AG10803 (cell line): ENCODE data around the gene GPR173.

ENCODE experiments used
- DNase-seq: peaks from one replicate; pipeline ENCODE4 v3.0.0; 2010; ENCODE audit warnings: low read depth
- H3K4me3 ChIP-seq: 2 replicates; pipeline ENCODE4 v1.5.1; 2011; ENCODE audit warnings: mild to moderate bottlenecking, low read length, control low read depth
- TF ChIP-seq, protein P1 (sequence below): conservative IDR thresholded peaks from 2 replicates; pipeline ENCODE4 v1.5.1; 2011; ENCODE audit warnings: mild to moderate bottlenecking, low read length, control low read depth, inconsistent platforms

GPR173 gene

DNA sequence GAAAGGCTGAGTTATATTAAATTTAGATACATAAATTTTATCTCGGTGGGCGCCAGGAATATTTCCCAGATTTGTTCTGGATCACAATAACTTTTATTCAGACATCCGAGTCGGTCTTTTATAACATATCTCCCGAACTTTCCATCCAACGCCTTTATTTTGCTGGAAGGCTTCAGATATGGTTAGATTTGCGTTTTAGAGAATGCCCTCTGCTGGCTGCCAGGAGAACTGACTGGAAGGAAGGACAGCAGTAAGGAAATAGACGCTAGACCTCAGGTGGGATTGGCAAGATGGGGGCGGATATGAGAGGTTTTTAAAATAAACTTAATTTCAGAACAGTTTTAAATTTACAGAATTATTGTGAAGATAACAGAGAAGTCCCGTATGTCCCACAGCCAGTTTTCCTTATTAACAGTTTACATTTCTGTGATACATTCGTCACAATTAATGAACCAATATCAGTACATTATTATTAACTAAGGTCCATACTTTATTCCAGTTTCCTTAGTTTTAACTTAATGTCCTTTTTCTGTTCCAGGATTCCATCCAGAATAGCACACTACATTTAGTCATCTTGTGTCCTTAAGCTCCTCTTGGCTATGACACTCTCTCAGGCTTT is 40.7 kb downstream of the GPR173 start:
- H3K4me3 ChIP-seq, result peak overlapping the region; percentile 51
- TF ChIP-seq, protein P1, sequence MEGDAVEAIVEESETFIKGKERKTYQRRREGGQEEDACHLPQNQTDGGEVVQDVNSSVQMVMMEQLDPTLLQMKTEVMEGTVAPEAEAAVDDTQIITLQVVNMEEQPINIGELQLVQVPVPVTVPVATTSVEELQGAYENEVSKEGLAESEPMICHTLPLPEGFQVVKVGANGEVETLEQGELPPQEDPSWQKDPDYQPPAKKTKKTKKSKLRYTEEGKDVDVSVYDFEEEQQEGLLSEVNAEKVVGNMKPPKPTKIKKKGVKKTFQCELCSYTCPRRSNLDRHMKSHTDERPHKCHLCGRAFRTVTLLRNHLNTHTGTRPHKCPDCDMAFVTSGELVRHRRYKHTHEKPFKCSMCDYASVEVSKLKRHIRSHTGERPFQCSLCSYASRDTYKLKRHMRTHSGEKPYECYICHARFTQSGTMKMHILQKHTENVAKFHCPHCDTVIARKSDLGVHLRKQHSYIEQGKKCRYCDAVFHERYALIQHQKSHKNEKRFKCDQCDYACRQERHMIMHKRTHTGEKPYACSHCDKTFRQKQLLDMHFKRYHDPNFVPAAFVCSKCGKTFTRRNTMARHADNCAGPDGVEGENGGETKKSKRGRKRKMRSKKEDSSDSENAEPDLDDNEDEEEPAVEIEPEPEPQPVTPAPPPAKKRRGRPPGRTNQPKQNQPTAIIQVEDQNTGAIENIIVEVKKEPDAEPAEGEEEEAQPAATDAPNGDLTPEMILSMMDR, result peak; percentile 84
- peak; percentile 63 for DNase-seq

DNA sequence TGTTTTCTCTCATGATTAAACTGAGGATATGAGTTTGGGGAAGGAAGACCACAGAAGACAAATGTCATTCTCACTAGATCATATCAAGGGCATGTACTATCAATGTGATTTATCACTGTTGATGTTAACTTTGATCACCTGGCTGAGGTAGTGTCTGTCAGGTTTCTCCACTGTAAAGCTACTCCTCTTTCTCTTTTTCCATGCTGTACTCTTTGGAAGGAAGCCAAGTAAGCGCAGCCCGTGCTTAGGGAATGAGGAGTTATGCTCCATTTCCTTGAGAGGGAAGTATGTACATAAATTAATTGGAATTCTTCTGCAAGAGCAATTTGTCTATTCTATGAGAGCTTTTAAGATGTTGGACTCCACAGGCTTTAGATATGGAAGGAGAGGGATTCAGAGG is 41.3 kb downstream of the GPR173 start:
- DNase-seq, result no peak
- TF ChIP-seq, protein P1, result no peak
- H3K4me3 ChIP-seq, result no peak overlapping the region

DNA sequence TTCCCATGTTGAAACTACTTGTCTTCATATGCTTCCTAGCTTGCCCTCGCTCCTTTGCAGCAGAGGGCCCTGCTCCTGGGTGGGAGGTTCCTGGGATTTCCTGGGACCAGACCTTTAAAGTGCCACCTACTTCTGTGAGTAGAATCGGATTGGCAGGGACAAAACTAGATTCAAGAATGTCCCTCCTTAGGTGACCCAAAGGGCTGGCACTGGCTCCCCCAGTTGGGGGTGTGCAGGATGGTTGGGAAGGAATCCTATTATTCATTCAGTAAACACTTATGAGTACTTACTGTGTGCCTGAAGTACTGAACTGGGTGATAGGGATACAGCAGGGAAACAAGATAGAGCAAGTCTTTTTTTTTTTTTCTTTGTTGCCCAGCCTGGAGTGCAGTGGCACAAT is 42.8 kb downstream of the GPR173 start:
- DNase-seq, result no peak
- TF ChIP-seq, protein P1, result no peak
- H3K4me3 ChIP-seq, result no peak overlapping the region

DNA sequence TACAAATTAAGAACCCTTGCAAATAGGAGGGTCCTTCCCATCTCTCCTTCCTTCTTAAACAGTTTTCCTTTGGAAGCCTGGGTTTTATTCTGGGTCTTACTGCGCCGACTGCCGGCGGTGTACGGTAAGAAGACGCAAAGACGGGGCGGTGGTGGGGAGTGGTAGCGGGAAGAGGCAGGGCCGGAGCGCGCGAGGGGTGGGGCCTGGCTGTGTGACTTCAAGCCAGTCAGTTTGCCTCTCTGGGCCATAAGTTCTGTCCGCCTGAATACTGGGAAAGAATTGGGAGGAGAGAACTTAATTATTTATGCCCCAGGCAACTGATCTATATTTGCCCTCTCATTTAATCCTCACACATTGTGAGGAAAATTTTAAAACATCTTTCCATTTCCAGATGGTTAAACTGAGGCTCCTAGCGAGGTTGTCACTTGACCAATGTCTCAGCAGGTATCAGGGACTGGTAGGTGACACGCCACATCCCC is 44.6 kb downstream of the GPR173 start:
- TF ChIP-seq, protein P1, result peak; percentile 54
- peak; percentile 68 for DNase-seq
- H3K4me3 ChIP-seq, result peak overlapping the region; percentile 68

DNA sequence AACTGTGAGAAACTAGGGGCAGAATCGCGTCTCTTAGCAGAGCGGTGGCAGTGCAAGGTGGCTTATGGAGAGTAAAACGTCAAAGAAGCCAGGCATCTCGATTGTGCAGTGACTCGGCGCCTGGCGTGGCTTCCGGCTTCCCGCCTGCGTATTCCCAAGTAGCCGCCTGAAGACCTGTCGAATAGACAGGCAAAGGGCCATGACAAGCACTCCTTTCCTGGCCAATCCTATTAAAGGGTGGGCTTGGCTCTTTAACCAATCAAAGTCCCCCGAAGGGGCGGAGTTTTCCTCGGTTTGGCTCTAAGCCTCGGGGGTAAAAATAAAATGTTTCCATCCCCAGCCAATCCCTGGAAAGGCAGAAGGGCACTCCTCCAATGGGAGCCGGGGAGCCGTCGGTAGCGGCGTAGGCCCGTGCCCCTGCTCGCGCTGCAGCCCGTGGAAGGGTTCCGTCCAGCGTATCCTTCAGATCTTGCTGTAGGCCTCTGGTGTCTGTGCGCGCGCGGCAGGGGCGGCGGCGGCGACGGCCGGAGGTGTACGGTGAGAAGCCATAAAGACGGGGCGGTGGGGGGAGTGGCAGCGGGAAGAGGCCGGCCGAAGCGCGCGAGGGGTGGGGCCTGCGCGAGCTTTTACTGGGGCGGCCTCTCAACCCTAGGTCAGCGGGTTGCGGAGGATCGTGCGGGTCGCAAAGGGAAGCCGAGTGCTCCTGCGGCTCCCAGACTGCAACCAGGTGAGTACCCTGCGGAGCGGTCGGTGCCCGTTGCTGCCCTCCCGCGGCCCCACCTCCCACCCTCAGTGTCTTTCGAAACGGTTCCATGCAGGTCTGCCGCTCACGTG is 45.4 kb downstream of the GPR173 start, which contains the start of gene KANTR:
Gene KANTR (plus strand): TSS at position 395 of the 834 bp plus-strand sequence. CDS start 30,131 bp downstream, outside the sequence.
- peak within 1 kb of the TSS; percentile 71 for H3K4me3 ChIP-seq
- TF ChIP-seq, protein P1, result no peak
- peak; percentile 93 for DNase-seq

DNA sequence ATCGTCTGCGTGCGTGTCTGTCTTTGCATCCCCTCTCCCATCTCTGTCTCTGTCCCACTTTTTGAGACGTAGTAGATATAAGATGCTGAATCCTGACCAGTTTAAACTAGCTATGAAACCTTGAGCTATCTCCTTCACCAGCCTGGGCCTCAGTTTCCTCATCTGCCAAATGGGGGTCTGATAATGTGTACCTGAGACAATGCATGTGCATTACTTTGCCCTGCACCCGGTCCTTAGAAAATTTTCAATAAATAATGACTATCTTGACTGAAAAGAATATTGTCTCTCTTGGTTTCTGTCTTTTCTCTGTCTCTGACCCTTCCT is 46.0 kb downstream of the GPR173 start:
- no peak for DNase-seq
- TF ChIP-seq, protein P1, result no peak
- peak overlapping the region; percentile 71 for H3K4me3 ChIP-seq

DNA sequence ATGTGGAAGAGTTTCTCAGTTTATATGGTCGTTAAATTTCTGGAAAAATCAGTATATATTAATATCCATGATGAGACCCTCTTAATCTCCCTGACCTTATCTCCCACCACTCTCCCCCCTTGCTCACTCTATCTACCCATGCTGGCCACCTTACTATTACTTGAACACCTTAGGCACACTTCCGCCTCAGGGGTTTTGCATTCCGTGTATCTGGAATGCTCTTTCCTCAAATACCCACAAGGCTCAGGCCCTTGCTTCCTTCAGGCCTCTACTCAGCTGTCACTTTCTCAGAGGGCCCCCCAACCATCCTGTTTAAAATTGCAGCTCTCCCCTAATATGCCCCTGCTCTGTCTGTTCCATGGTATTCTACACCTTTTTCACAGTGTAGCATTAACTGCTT is 47.2 kb downstream of the GPR173 start:
- TF ChIP-seq, protein P1, result no peak
- H3K4me3 ChIP-seq, result no peak overlapping the region

More for the DNA sequence above, 47.2 kb downstream of the GPR173 start:
- no peak for DNase-seq
